SU-DHL-6 (cell line): ENCODE data around the gene NCAPG2.

Source experiments
- CTCF ChIP-seq: fragments of 200-600 bp; sonication (generic); IDR thresholded peaks from one replicate; pipeline ENCODE4 v1.5.1; 2017; ENCODE audit warnings: antibody characterized with exemption, mild to moderate bottlenecking, low read length, moderate library complexity; ENCODE audit not compliant: insufficient read depth, poor library complexity, severe bottlenecking
- EZH2phosphoT487 ChIP-seq: fragments of 200-600 bp; sonication (generic), shearing (Covaris generic); conservative IDR thresholded peaks from 2 replicates; pipeline ENCODE4 v1.6.1; 2018; ENCODE audit warnings: mild to moderate bottlenecking, antibody characterized with exemption, low read length, moderate library complexity, mixed read lengths

- TF ChIP-seq CTCF (no peak), EZH2phosphoT487 (no peak)
Observed at GRCh38 chr7:158657189-158657746, 47.3 kb downstream of the NCAPG2 start.
